HG03565 (cell line): ENCODE measurements around the gene NLGN3.
"Not testable (repeated sequence)": the region's sequence is repeated elsewhere in the genome, so short reads cannot be mapped to it uniquely, and the experiment has no call there.

Source experiments
- ATAC-seq: cut with Tn5 transposase; IDR thresholded peaks from one replicate; pipeline ENCODE4 v1.9.1; 2021; ENCODE audit warnings: mild to moderate bottlenecking, moderate library complexity; ENCODE audit not compliant: unreplicated experiment

The NLGN3 gene

DNA sequence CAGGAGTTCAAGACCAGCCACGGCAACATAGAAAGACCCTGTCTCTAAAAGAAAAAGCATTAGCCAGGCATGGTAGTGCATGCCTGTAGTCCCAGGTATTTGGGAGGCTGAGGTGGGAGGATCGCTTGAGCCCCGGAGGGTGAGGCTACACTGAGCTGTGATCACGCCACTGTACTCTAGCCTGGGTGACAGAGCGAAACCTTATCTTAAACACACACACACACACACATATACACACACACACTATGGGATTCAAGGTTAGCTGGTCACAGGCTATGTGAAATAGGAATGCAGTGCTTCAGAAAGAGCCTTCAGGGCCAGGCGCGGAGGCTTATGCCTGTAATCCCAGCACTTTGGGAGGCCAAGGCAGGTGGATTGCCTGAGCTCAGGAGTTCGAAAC lies 23.5 kb downstream of the NLGN3 start:
- ATAC-seq = no peak

DNA sequence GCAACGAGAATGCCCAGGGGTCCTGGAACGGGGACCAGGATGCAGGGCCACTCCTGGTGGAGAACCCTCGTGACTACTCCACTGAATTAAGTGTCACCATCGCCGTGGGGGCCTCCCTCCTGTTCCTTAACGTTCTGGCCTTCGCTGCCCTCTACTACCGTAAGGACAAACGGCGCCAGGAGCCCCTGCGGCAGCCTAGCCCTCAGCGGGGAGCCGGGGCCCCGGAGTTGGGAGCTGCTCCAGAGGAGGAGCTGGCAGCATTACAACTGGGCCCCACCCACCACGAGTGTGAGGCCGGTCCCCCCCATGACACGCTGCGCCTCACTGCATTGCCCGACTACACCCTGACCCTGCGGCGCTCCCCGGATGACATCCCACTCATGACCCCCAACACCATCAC lies 24.9 kb downstream of the NLGN3 start:
- no peak for ATAC-seq

DNA sequence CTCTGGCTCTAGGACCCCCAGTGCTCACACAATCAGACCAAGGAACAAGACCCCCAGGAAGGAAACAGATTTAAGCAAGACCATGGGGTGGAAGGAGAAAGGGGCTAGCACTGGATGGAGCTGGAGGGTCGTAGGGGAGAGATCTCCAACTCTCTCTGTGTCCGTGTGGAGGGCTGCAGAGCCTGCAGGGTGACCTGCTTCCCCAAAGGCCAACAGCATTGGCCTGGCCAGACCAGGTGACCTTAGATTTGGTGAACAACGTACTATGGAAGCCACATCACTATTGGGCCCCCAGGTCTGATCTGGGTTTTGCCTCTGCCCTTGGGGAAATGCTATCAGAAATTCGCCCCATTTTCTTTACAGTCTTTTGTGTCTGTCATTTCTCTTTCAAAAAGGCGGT lies 26.0 kb downstream of the NLGN3 start:
- no peak for ATAC-seq

DNA sequence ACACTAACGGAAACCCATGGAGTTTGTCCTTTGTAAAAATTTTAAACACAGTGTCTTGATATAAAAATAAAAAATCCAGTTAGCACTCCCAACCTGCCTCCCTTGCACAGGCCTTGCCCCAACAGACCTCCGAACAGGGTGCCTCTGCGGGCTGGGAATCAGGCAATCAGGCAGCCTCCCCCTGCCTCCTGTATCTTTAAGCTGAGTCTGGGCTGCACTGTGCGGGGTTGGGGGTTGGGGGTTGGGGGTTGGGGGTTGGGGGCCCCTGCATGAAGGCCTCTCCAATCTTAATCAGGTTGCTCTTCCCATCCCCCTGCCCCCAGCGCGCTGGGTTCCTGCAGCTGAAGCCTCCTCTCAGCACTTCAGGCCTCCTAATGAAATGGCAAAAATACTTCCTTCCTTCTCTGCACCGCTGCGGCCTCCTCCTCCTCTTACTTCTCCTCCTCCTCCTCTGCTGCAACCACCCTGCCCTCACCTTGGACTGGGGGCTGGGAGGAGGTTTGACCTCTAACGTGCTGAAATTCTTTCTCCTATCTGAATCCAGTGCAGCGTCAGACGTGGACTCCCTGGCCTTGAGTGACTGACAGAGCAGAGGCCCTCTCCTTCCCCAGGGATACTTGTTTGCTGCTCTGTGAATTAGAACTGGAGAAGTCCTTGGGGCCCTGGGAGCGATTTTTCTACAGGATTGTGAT lies 26.6 kb downstream of the NLGN3 start:
- ATAC-seq = no peak

DNA sequence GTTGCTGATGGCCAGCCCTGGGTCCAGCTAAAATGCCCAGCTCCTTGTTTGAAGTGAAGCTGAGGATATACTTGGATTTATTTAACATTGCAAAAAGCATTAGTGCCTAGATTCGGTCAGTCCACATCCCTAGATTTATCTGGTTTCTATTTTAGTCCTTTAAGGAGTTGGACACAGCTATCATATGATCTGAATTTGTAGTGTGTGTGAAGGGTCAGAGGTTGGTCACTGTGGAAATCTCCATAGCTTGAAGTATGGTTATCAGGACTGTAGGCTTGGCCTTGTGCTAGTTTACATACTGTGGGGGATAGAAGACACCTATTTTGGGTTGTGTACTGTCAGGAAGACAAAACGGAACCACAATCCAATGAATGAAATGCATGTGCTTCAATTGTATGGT lies 28.8 kb downstream of the NLGN3 start:
- ATAC-seq = no peak

DNA sequence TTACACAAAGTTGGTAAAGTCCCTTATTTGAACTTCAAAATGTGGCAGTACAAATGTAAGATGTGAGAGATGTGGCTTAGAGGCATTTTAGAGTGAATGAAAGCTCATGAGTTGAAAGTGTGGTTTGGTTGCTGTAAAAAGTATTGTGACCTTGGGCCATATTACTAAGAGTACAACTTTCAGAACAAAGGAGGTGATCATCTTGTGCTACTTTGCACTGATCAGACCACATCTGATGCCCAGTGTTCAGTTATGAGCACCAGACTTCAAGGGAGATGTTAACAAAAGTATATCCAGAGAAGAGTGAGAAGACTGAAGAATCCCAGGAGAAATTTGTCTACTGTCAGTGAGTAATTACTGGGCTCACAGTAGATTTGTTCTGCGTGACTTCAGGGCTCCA lies 30.2 kb downstream of the NLGN3 start:
- ATAC-seq = no peak

DNA sequence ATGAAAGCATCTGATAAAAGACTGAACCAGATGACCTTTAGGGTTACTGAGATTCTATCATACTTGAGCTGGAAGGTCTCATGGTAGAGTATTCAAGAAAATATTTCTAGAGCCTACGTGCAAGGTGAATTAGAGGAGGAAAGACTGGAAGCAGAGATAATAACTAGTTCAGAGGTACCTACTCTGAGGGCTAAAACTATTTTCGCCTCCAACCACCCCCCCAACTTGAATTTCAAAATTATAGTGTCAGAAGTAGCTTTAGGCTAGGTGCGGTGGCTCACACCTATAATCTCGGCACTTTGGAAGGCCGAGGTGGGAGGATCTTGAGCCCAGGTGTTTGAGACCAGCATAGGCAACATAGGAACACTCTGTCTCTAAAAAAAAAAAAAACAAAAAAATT lies 30.9 kb downstream of the NLGN3 start:
- no peak for ATAC-seq

DNA sequence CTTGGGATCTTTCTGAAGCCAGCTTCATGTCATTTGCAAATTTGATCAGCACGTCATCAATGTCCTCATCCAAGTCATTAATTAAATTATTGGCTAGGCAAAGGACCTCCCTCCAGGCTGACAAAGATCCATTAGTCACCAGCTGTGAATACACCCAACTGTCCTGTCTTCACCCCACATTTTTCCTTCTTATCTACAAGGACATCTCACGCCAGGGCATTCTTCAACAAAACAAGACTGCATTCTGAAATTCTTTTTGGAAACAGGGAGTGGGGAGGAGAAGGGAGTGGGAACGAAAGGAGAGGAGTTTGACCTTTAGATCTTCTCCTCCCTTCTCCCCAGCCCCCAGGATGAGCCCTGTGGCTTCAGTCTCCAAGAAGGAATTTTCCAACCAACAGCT lies 32.7 kb downstream of the NLGN3 start:
- ATAC-seq = no peak

DNA sequence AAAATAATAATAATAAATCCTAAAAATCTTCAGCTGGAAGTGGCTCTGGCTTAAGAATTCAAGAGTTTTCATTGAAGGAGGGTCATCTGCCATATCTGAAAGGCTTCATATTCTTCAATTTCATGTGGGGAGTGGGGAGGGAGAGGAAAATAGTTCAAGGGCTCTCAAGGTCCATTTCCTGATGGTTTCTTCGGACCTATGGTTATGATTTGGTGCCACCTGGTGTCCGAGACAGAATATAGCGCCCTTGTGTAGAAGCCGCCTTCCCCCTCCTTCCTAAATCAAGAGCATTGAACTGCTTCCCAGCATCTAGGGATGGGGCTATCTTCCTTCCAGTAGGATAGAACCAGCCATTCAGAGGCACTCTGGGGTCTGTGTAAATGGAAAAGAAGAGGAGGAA lies 34.3 kb downstream of the NLGN3 start:
- ATAC-seq = no peak

DNA sequence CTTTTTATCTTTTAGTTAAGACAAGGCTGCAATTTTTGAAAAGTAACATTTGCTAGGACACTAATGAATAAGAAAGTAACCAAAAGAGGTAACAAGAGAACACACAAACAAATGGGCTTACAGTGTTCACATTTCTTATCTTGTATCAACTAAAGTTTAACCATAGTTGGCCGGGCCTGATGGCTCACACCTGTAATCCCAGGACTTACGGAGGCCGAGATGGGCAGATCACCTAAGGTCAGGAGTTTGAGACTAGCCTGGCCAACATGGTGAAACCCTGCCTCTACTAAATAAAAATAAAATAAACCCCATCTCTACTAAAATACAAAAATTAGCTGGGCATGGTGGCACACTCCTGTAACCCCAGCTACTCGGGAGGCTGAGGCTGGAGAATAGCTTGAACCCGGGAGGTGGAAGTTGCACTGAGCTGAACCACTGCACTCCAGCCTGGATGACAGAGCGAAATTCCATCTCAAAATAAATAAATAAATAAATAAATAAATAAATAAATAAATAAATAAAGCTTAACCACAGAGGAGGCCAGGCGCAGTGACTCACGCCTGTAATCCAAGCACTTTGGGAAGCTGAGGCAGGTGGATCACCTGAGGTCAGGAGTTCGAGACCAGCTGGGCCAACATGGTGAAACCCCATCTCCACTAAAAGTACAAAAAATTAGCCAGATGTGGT lies 36.1 kb downstream of the NLGN3 start:
- ATAC-seq = not testable (repeated sequence)

DNA sequence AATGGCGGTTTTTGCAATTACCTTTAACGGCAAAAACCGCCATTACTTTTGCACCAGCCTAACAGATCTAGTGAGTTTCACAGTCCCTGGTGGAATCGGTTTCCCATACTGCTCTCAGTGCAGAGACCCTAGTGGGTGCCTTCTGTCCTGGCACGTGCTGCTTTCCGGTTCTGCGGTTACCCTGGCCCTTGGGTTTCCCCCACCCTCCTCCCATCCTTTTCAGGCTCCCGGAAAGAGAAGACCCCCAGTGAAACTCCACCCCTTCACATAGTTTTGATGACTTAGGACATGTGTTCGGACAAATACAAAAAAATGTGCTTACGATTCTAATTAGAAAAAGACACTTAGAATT lies 36.9 kb downstream of the NLGN3 start:
- ATAC-seq = peak; percentile 30

DNA sequence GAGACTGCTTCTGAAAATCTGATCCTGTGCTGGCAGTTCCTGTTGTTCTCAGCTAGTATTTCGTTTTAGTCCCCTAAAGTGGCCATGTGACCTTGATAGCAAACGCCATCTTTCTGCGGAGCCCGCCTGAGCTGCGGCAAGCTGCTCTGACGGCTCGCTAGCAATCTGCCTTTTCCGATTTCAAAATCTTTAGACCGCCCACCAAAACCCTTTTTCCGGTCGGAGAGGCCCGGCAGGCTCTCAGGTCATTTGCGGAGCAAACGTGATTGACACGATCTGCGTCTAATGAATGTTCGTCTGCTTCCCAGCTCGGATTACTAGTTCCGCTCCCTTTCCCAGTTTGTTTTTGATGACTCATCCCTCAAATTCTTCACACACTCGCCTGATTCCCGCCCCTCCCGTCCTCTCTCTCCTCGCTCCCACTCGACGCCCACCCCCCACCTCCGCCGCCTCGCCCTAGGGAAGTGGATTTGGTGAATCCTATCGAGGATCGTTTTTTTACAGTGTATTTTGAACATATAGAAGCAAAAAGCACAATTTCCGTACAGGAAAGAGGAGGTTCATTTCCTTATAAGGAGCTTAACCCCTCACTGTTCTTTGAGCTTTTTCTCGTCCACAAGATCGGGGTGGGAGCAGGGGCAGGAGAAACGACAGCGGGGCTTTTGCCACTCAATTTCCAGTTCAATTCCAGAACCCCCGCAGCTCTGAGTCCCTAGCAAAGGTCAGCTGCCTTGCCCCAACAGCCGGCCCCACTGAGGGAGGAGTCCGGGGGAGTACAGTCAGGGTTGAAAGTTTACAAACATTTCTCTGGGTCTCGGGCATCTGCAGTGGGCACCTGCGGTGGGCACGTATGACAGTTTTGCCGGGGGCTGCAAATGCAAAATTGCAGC lies 37.5 kb downstream of the NLGN3 start:
- ATAC-seq = peak; percentile 91

DNA sequence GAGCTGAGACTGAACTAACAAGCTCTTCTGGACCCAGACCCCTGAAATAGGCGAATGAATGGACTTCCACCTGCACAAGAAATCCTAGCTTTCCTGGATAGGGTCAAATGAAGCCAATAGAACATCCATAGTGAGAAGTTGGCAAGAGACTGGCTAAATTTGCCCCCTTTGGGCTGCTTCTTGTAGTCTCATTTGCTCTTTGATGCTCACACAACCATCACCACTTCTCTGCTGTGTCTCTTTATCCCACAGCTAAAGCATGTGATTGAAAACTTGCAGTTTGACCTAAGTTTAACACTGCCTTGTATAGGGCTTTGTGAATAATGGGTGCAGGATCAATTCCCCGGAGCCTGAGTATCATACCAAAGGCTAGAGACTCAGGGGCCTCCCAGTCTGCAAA lies 38.2 kb downstream of the NLGN3 start:
- no peak for ATAC-seq

DNA sequence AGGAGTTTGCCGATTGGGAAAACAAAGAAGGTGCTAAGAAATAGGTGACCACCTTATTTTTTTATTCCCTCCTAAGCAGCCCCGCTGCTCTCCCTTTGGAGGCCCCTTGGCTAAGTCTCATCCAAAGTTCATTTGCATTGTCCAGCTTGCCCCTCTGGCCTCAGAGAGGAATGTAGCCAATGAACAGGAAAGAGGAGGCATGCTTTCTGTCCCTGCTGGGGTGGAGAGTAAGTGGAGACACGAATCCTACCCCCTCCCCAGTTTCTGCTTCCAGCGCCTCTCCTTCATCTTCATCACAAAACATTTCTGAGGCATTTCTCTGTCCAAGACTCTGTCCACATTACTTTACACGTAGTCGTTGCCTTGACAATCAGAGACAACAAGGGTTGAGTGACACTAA lies 38.7 kb downstream of the NLGN3 start:
- no peak for ATAC-seq

DNA sequence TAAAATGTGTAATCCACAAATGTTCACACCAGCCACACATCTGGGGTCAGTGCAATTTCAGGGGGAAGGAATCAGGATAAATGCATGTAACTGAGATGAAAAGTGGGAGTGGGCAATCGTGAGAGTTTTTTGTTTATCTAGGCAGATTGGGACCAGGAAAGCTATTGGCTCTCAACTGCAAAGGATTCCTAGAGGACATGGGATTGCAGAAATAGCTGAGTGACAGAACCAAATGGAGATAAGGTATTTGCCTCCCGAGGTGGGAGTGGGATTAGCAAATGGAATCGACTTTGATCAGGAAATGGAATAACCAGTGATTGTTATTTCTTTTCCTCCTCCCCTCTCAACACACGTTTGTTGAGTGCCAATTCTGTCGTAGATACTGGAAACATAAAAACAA lies 39.5 kb downstream of the NLGN3 start:
- ATAC-seq = no peak

DNA sequence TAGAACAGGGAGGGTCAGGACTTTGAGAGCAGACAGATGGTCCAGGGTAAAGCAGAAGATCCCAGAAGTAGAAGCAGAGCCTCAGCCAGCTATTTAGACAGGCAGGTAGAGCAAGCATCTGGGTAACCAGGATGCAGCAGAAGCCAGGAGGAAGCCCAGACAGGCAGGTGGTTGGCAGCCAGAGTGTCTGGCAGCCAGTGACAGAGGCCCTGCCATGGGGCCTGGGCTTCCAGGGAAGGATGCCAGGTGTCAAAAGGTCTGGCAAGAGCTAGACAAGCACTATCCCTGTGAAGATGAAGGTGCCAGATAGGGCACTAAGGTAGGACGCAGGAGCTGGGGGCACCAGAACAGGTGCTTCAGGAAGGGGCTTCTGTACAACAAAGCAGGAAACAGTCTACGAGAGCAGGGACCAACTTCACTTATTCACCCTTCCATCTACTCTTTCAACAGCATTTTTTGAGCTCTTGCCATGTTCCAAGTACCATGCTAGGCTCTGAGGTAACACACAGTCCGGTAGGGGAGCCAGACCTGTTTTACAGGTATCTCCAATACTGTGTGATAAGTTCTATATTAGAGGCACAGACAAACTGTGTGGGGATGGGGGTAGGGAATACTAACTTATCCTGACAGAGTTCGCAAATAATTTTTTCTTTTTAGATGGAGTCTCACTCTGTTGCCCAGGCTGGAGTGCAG lies 40.3 kb downstream of the NLGN3 start:
- no peak for ATAC-seq

DNA sequence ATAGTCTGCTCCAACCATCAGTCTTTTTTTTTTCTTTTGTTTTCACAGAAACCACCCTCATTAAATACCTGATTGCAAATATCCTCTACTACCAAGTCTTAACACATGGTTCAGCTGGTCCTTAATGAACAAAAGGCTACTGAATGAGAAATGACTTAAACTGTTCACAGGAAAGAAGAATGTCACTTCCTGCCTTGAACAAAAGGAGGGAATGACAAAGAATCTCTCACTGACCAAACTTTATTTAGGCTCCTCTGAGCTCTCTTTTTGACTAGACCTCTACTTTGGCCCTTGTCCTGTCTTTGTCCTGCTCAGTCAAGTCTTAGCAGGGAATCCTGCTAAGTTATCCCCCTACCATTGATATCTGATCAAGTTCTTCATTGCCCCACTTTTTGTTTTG lies 46.6 kb downstream of the NLGN3 start:
- no peak for ATAC-seq

DNA sequence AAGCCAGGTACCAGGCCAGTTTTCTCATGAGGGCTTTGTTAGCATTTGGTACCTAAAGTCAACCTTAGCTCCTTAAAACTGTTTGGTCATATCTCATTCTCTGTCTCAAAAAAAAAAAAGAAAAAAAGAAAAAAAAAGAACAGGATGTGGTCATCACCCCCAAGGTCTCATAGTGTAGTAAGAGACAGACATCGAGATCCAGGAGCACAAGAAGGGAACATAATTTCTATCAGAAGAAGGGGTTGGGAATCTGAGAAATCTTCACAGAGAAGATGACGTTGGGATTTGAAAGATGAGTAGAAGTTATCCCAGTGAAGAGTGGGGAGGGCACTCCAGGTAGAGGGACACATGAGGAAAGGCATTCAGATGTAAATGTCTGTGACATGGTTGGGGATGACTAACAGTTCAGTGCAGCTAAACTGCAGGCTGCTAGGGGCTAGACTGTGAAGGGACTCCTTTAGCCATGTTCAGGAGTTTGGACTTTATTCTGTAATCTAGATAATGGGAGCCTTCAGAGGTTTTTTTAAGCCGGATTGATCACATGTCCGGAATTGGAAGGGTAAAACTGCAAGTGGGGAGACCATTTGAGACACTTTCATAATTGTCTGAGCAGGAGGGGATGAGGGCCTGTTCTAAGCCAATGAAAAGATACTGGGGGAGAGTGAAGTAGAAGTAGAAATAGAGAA lies 51.5 kb downstream of the NLGN3 start:
- peak; percentile 55 for ATAC-seq

DNA sequence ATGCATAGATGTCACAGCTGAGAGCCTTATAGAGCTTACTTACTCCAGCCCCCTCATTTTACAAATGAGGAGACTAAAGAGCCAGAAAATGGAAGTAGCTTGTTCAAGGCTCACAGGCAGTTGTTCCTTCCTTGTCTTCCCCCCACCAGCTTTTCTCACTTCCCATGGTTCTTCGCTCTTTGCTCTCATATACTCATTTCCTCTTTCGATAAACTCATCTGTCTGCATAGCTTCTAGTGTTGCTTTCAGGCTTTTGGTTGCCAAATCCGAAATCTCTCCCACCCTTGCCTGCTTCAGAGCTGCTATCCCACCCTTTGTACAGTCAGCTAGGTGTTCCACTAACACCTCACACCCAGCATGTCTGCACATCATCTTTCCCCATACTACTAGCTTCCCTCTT lies 53.4 kb downstream of the NLGN3 start:
- peak; percentile 57 for ATAC-seq

DNA sequence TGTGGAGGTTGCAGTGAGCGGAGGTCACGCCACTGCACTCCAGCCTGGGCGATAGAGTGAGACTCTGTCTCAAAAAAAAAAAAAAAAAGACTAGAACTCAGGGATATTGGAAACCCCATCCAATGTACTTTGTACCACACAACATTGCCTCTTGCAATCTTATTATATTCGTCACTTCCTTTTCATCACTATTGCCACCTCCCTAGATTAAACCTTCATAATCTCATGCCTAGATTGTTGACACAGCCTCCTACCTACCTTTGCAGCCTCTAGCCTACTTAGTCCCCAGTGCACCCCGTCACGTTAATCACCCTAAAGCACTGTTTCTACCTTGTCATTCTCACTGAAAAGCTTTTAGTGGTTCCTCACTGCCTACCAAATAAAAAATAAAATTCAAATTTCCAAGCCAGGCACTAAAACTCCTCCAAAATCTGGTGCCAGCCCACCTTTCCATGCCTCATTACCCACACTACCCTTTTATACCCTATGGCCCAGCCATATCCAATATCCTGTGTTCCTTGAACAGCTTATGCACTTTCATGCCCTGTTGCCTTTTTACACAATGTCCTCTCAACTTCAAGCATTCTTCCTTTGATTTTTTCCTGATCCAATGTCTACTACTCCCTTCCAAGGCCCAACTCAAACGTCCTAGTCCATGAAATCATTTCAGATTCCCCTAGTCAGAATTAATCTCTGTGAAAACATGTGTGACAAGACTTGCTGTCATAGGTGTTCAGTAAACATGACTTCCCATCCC lies 54.8 kb downstream of the NLGN3 start:
- ATAC-seq = no peak
